ENCODE measurements around the gene NOTUM.

NOTUM gene

DNA sequence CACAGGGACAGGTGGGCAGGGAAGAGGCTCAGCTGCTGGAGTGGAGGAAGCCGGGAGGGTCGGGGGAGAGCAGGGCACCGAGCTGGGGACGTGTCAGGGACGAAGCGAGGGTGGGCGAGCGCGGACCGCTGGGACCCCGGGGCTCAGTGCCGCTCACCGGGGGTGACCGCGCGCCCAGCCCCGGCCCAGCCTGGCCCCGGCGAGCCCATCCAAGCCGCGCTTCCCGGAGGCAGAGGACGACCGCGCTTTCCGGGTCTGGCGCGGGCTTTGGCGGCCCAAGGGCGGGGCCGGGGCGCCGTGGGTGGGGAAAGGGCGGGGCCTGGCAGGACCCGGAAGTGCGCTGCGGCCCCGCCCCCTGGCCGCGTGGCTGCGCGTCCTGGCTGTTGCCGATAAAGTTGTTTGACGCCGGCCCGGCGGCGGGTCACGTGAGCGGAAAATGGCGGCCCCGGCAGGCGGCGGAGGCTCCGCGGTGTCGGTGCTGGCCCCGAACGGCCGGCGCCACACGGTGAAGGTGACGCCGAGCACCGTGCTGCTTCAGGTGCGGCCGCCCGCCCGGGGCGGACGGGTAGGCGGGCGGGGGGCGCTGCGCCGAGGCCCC lies 16.3 kb upstream of the NOTUM start, which contains the start of gene ASPSCR1:
Gene ASPSCR1, plus strand, starts transcription at position 419 of the 598 bp plus-strand sequence. Its CDS starts 18 bp downstream, at position 437.
- peak; percentile 82 for DNase-seq (ENCODE audit: low read depth)

- no peak for DNase-seq (ENCODE audit: low read depth)
These were observed 15.6 kb upstream of the NOTUM start for GRCh38 chr17:81976332-81977210.

- DNase-seq (ENCODE audit: low read depth) = no peak
These were observed 12.4 kb upstream of the NOTUM start for GRCh38 chr17:81973432-81973831.

GRCh38 chr17:81968850-81969812 lies 8.1 kb upstream of the NOTUM start:
- DNase-seq (ENCODE audit: low read depth) = no peak

DNA sequence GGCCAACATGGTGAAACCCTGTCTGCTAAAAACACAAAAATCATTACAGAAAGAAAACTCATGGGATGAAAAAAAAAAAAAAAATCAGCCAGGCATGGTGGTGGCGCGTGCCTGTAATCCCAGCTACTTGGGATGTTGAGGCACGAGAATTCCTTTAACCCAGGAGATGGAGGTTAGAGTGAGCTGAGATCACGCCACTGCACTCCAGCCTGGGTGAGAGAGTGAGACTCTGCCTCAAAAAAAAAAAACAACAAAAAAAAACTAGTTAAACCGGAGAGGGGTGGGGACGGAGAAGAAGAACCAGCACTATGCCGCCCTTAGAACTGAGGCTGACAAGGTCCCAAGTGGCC lies 7.4 kb upstream of the NOTUM start:
- no peak for DNase-seq (ENCODE audit: low read depth)

GRCh38 chr17:81967533-81968395 lies 6.8 kb upstream of the NOTUM start:
- peak; percentile 81 for DNase-seq (ENCODE audit: low read depth)

DNA sequence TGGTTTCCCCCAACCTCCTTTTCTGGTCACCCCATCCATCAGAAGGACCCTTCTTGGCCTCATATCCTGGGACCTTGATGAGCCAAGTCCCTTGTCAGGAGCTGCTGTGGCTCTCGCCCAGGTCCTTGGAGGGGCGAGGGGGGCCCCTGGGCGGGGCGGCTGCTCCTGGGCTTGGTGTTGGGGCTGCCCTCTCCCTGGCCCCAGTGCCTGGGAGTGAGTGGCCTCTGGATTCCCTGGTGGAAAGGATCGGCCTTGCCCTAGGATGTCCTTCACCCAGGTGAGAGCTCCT lies 6.2 kb upstream of the NOTUM start:
- DNase-seq (ENCODE audit: low read depth) = no peak

GRCh38 chr17:81966343-81967243 lies 5.6 kb upstream of the NOTUM start:
- no peak for DNase-seq (ENCODE audit: low read depth)

DNA sequence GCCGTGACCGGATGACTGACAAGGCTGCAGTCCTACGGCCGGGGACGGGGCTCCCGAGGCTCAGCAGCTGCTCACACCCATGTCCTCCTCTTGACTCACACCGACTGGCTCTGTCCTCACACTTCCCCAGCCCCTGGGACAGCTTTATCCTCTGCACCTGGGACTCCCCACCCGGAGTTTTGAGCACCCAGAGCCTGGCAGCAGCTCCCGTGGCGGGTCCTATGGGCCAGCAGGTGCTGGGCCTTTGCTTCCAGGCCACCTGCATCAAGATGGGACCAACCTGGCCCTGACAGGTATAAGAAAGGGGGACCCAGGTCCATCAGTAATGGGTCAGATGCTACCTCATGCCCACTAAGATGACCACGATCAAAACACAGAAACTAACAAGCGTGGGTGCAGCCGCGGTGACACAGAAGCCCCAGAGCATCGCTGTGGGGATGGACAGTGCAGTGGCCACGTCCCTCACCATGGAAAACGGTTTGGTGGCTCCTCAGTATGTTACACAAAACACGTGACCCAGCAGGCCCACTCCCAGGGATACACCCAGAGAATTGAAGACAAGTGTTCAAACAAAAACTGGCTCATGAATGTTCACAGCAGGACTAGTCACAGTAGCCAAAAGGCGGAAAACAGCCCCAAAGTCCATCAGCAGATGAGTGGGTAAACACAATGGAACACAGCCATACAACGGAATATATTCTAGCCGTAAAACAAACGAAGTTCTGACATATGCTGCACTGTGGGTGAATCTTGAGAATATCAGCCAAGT lies 3.3 kb upstream of the NOTUM start:
- no peak for DNase-seq (ENCODE audit: low read depth)

GRCh38 chr17:81962499-81963441 lies 1.8 kb upstream of the NOTUM start:
- no peak for DNase-seq (ENCODE audit: low read depth)

DNA sequence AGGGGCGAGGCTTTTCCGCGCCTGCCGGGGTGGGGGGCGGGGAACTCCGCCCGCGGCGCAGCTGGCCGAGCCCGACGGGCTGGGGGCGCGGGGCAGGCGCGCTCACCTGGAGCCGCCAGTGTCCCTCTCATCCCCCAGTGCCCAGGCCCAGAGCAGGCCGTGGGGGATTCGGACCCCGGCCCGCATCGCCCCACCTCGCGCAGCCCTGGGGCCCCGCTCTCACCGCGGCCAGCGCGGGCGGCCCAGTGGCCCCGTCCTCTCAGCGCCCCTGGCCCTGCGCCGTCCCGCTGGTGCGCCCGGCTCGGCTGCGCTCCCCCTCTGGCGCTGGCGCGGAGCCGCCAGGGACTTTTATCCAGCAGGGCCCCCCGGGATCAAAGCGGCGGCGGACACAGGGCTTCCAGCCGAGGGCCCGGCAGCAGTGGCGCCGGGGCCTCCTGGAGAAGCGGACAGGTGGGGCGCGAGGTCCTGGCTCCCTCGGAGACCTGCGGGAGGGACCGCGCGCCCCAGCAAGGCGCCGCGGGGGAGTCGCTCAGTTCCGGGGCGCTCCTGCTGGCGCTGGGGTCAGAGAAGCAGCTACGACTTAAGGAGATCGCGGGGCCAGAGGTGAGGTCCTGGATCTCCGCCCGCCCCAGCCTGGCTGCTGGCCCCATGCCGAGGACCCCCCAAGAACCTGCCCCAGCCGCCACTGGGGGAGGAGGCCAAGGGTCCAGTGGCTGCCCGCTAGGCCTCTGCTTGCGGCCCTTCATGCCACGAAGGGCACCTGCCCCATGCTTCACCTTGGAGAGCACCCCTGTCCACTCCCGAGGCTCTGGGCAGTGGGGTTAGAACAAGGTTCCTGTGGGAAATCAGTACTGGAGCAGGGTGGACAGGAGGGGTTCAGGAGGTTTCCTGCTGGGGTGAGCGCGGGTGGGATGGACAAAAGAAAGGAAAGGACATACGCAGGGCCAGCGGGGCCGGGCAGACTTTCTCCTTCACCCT lies 823 bp upstream of the NOTUM start:
- DNase-seq (ENCODE audit: low read depth) = no peak

DNA sequence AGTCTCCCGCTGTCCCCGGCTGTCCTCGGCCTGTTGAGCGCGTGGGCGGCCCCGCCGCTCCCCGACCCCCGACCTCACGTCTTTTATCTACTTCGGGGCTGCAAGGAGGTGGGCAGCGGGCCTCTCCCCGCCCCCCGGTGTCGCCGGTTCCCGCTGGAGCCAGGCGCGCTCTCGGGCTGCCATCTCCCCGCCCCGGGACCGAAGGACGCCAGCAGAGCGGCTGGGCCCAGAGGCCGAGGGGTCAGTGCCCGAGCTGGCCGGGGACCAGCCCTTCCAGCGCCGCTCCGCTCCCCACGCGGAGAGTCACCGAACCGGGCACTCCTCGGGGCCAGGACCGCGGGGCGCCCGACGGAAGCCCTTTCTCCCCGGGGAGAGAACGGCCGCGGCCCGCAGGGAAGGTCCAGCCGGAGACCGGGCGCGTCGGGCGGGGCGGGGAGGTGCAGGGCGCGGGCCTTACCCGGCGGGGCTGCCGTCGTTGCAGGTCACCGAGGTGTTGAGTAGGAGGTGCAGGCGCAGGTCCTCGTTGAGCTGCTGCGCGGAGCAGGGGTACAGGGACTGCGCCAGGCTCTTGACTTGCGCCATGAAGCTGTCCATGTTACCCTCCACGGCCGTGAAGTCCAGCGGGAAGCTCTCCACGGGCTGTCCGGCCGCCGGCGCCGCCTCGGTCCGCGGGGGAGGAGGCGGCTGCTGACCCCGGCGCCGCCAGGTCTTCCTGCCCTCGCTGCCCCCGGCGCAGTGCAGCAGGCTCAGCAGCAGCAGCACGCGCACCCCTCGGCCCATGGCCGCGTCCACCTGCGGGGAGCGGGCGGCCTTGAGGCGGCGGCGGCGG lies 643 bp downstream of the NOTUM start:
- DNase-seq (ENCODE audit: low read depth) = no peak

GRCh38 chr17:81959362-81960129 lies 1.4 kb downstream of the NOTUM start:
- peak; percentile 69 for DNase-seq (ENCODE audit: low read depth)

GRCh38 chr17:81958633-81959342 lies 2.2 kb downstream of the NOTUM start:
- DNase-seq (ENCODE audit: low read depth) = no peak
